Measurements from ENCODE around the gene ID2. TPM values are rescaled to one million over a fixed set of nuclear protein-coding genes. Genes with fewer than 3 reads are reported as not detected.

The ID2 gene
- total RNA-seq, 1 experiment from 2014 or later, result 77.8 TPM

GRCh38 chr2:8679827-8680731, 1.8 kb upstream of the ID2 start:
- no peaks in the 10 kb centered on the region for H3K9me3 Mint-ChIP-seq (ENCODE audit: low read depth, unreplicated experiment)
- TSS peak; percentile 59 for BruUV-seq (replicated peaks)
- H3K36me3 Mint-ChIP-seq (ENCODE audit: insufficient read depth, unreplicated experiment), result peaks cover 86% of the 10 kb centered on the region
- CTCF ChIA-PET, result interaction anchor here (0.7 to 2.5 kb wide), 12 partner anchors 13 to 1741 kb away, joined by 3 to 11 read pairs (median 4); no protein-coding TSS in a partner anchor
- no peak for TF ChIP-seq CTCF (IDR thresholded peaks at IDR 0.05; ENCODE audit: unreplicated experiment)
- H3K27me3 Mint-ChIP-seq (ENCODE audit: unreplicated experiment), result no peaks in the 10 kb centered on the region
- peak overlapping the region; percentile 99 for H3K27ac Mint-ChIP-seq (ENCODE audit: unreplicated experiment)
- intact Hi-C loops (cut with micrococcal nuclease; ENCODE audit: unreplicated experiment), result loop anchor here (2.0 to 10.0 kb wide), 6 partner anchors 51 to 1565 kb away; no protein-coding TSS in a partner anchor
- peak; percentile 90 for DNase-seq
- H3K4me1 Mint-ChIP-seq (ENCODE audit: low read depth, unreplicated experiment), result peaks cover 42% of the 10 kb centered on the region
- peak overlapping the region; percentile 98 for H3K4me3 Mint-ChIP-seq (ENCODE audit: low read depth, unreplicated experiment)

- BruUV-seq (replicated peaks), result no TSS peak
- peaks cover 39% of the 10 kb centered on the region for H3K4me1 Mint-ChIP-seq (ENCODE audit: low read depth, unreplicated experiment)
- peaks cover 89% of the 10 kb centered on the region for H3K36me3 Mint-ChIP-seq (ENCODE audit: insufficient read depth, unreplicated experiment)
- no peaks in the 10 kb centered on the region for H3K27me3 Mint-ChIP-seq (ENCODE audit: unreplicated experiment)
- intact Hi-C loops (cut with micrococcal nuclease; ENCODE audit: unreplicated experiment), result loop anchor here (1.0 to 10.0 kb wide), 8 partner anchors 52 to 1566 kb away; no protein-coding TSS in a partner anchor
- H3K4me3 Mint-ChIP-seq (ENCODE audit: low read depth, unreplicated experiment), result peak overlapping the region; percentile 98
- TF ChIP-seq CTCF (IDR thresholded peaks at IDR 0.05; ENCODE audit: unreplicated experiment), result no peak
- DNase-seq, result peak; percentile 64
- CTCF ChIA-PET, result interaction anchor here (0.7 to 2.5 kb wide), 14 partner anchors 12 to 1742 kb away, joined by 3 to 11 read pairs (median 4); no protein-coding TSS in a partner anchor
- H3K27ac Mint-ChIP-seq (ENCODE audit: unreplicated experiment), result peak overlapping the region; percentile 99
- no peaks in the 10 kb centered on the region for H3K9me3 Mint-ChIP-seq (ENCODE audit: low read depth, unreplicated experiment)
These were observed 765 bp upstream of the ID2 start for GRCh38 chr2:8680822-8681760.

- Mint-ChIP-seq H3K9me3 (ENCODE audit: low read depth, unreplicated experiment) (no peaks in the 10 kb centered on the region), H3K36me3 (ENCODE audit: insufficient read depth, unreplicated experiment) (peaks cover 71% of the 10 kb centered on the region), H3K27me3 (ENCODE audit: unreplicated experiment) (no peaks in the 10 kb centered on the region), H3K4me3 (ENCODE audit: low read depth, unreplicated experiment) (peak overlapping the region; percentile 98), H3K27ac (ENCODE audit: unreplicated experiment) (peak overlapping the region; percentile 99), H3K4me1 (ENCODE audit: low read depth, unreplicated experiment) (peaks cover 23% of the 10 kb centered on the region)
- BruUV-seq (replicated peaks), result TSS peak; percentile 68
- TF ChIP-seq CTCF (IDR thresholded peaks at IDR 0.05; ENCODE audit: unreplicated experiment), result no peak
- CTCF ChIA-PET, result no interaction called here
- intact Hi-C loops (cut with micrococcal nuclease; ENCODE audit: unreplicated experiment), result loop anchor here (5.0 to 10.0 kb wide), 3 partner anchors 141 to 1568 kb away; no protein-coding TSS in a partner anchor
- DNase-seq, result peak; percentile 30
These were observed 1.1 kb downstream of the ID2 start for GRCh38 chr2:8682719-8683667.

Data from Calu3 (cell line).